Muscle of leg (tissue), 11 donors: ENCODE measurements around the gene ST8SIA3. TPM values are rescaled to one million over a fixed set of nuclear protein-coding genes. Genes with fewer than 3 reads are reported as not detected.

Experiments
- DNase-seq: peaks from one replicate; pipeline ENCODE4 v3.0.0; 2013
- H3K27ac ChIP-seq: one replicate; pipeline ENCODE4 v1.5.1; 2013; ENCODE audit warnings: mild to moderate bottlenecking, low read length, control low read depth
- H3K27me3 ChIP-seq: one replicate; pipeline ENCODE4 v1.6.1; 2013; ENCODE audit warnings: low read length; ENCODE audit not compliant: control insufficient read depth, insufficient read depth
- H3K36me3 ChIP-seq: one replicate; pipeline ENCODE4 v1.6.1; 2013; ENCODE audit warnings: low read length; ENCODE audit not compliant: control insufficient read depth, insufficient read depth
- H3K4me1 ChIP-seq: one replicate; pipeline ENCODE4 v1.6.1; 2013; ENCODE audit warnings: low read length; ENCODE audit not compliant: control insufficient read depth, insufficient read depth
- H3K4me3 ChIP-seq: one replicate; pipeline ENCODE4 v1.5.1; 2013; ENCODE audit warnings: low read length, control low read depth
- H3K9me3 ChIP-seq: replicated peaks from 2 replicates; pipeline ENCODE4 v1.6.1; 2013; ENCODE audit warnings: low read depth, low read length; ENCODE audit not compliant: control insufficient read depth
- WGBS: methylation state at CpG from one replicate; pipeline ENCODE4 v1.1.5; 2013; ENCODE audit warnings: missing lambda C conversion rate; ENCODE audit not compliant: insufficient coverage; 5-methylcytosine and 5-hydroxymethylcytosine counted together
- polyA plus RNA-seq, 8 donors: library from polyadenylated mRNA; unstranded; fragments of 120-200 nt; gene quantifications; one replicate each; pipeline versions ENCODE4 v1.2.1 to v1.2.3, GENCODE V29; 2013; ENCODE audit warnings: inconsistent platforms in 1 of 8, low replicate concordance in 1 of 8; ENCODE audit not compliant: insufficient read length in 8 of 8, insufficient read depth in 1 of 8
- total RNA-seq: library from RNA; stranded (reverse); fragments of 120-200 nt; gene quantifications from one replicate; pipeline ENCODE4 v1.2.4, GENCODE V29; 2013

ST8SIA3 gene
- total and polyA plus RNA-seq, 9 donors: 0.01 to 0.32 (median 0.14) TPM; not detected in 2

GRCh38 chr18:57397440-57398132, 45.2 kb downstream of the ST8SIA3 start:
- H3K27ac ChIP-seq: no peak overlapping the region
- no peak overlapping the region for H3K4me3 ChIP-seq
- no peak for DNase-seq
- WGBS: 40% methylated on average over 1 of the region's 2 CpGs
- no peaks in the 10 kb centered on the region for H3K4me1 ChIP-seq
- no peaks in the 10 kb centered on the region for H3K27me3 ChIP-seq
- H3K9me3 ChIP-seq: no peaks in the 10 kb centered on the region
- no peaks in the 10 kb centered on the region for H3K36me3 ChIP-seq

GRCh38 chr18:57404345-57404744, 52.0 kb downstream of the ST8SIA3 start:
- no peak for DNase-seq

GRCh38 chr18:57409650-57410049, 57.3 kb downstream of the ST8SIA3 start:
- H3K4me3 ChIP-seq: no peak overlapping the region
- H3K36me3 ChIP-seq: no peaks in the 10 kb centered on the region
- no peaks in the 10 kb centered on the region for H3K9me3 ChIP-seq
- no peak for DNase-seq
- no peaks in the 10 kb centered on the region for H3K27me3 ChIP-seq
- no peaks in the 10 kb centered on the region for H3K4me1 ChIP-seq
- no peak overlapping the region for H3K27ac ChIP-seq

More at GRCh38 chr18:57404345-57404744, 52.0 kb downstream of the ST8SIA3 start:
- no peak overlapping the region for H3K4me3 ChIP-seq
- no peaks in the 10 kb centered on the region for H3K36me3 ChIP-seq
- no peaks in the 10 kb centered on the region for H3K4me1 ChIP-seq
- H3K27ac ChIP-seq: no peak overlapping the region
- H3K9me3 ChIP-seq: no peaks in the 10 kb centered on the region
- H3K27me3 ChIP-seq: no peaks in the 10 kb centered on the region

- Histone ChIP-seq H3K9me3 (no peaks in the 10 kb centered on the region), H3K4me1 (no peaks in the 10 kb centered on the region), H3K27me3 (peaks cover 2% of the 10 kb centered on the region), H3K27ac (no peak overlapping the region), H3K4me3 (no peak overlapping the region), H3K36me3 (no peaks in the 10 kb centered on the region)
- no peak for DNase-seq
- WGBS: no CpG with 5 or more reads among the region's 3 CpGs
Observed at GRCh38 chr18:57410749-57411148, 58.4 kb downstream of the ST8SIA3 start.

GRCh38 chr18:57416542-57416941, 64.2 kb downstream of the ST8SIA3 start:
- Histone ChIP-seq H3K9me3 (peaks cover 1% of the 10 kb centered on the region), H3K4me3 (no peak overlapping the region), H3K4me1 (no peaks in the 10 kb centered on the region), H3K27me3 (peaks cover 4% of the 10 kb centered on the region), H3K36me3 (no peaks in the 10 kb centered on the region), H3K27ac (no peak overlapping the region)
- 84% methylated on average over 3 of the region's 4 CpGs for WGBS
- no peak for DNase-seq

Other genes with a start within 250 kb of the ST8SIA3 start
- gene BOD1L2, start 205.5 kb upstream of the ST8SIA3 start, total RNA-seq: not detected
- gene BOD1L2, start 205.5 kb upstream of the ST8SIA3 start, polyA plus RNA-seq: not detected
- 0.35 TPM for gene ONECUT2, start 82.8 kb downstream of the ST8SIA3 start, total RNA-seq
- 1 to 10 TPM in 1 of 8 donors, under 1 TPM in 7; 0.03 to 1.1 (median 0.17) TPM for gene ONECUT2, start 82.8 kb downstream of the ST8SIA3 start, polyA plus RNA-seq
- gene FECH, start 234.1 kb downstream of the ST8SIA3 start, total RNA-seq: 23.0 TPM
- gene FECH, start 234.1 kb downstream of the ST8SIA3 start, polyA plus RNA-seq: 10 to 100 TPM; 18.4 to 24.5 (median 21.0) TPM